Osteoblast (primary cell): ENCODE data around the gene ZNF778. TPM values are rescaled to one million over a fixed set of nuclear protein-coding genes. Genes with fewer than 3 reads are reported as not detected.

ENCODE experiments used
- DNase-seq: peaks from one replicate; pipeline ENCODE4 v3.0.0; 2011; ENCODE audit warnings: low spot score, mixed read lengths; ENCODE audit not compliant: insufficient read length; ENCODE audit errors: missing footprints
- H2AFZ ChIP-seq: 2 replicates; pipeline ENCODE4 v1.6.0; 2011; ENCODE audit warnings: mild to moderate bottlenecking, low read length
- H3K27ac ChIP-seq: 2 replicates; pipeline ENCODE4 v1.5.1; 2011; ENCODE audit warnings: mild to moderate bottlenecking, low read depth, low read length, moderate library complexity
- H3K27me3 ChIP-seq: 2 replicates; pipeline ENCODE4 v1.6.0; 2012; ENCODE audit warnings: mild to moderate bottlenecking, control low read depth, inconsistent platforms, low read length, moderate library complexity; ENCODE audit not compliant: insufficient read depth
- H3K36me3 ChIP-seq: 2 replicates; pipeline ENCODE4 v1.5.1; 2011; ENCODE audit warnings: mild to moderate bottlenecking, low read length, control low read depth, moderate library complexity; ENCODE audit not compliant: insufficient read depth
- H3K4me1 ChIP-seq: 2 replicates; pipeline ENCODE4 v1.5.1; 2011; ENCODE audit warnings: mild to moderate bottlenecking, low read length, control low read depth, moderate library complexity; ENCODE audit not compliant: insufficient read depth
- H3K4me2 ChIP-seq: 2 replicates; pipeline ENCODE4 v1.6.0; 2011; ENCODE audit warnings: mild to moderate bottlenecking, low read length; ENCODE audit not compliant: insufficient read depth
- H3K4me3 ChIP-seq: fragments of 200-600 bp; sonication (generic); 3 replicates; pipeline ENCODE4 v1.5.1; 2012; ENCODE audit warnings: mild to moderate bottlenecking, low read length, inconsistent platforms; ENCODE audit not compliant: insufficient read depth
- H3K79me2 ChIP-seq: 2 replicates; pipeline ENCODE4 v1.6.0; 2012; ENCODE audit warnings: mild to moderate bottlenecking, low read length, control low read depth, inconsistent platforms; ENCODE audit not compliant: insufficient read depth
- H3K9me3 ChIP-seq: 2 replicates; pipeline ENCODE4 v1.5.1; 2011; ENCODE audit warnings: low read depth, low read length, control low read depth
- H4K20me1 ChIP-seq: 2 replicates; pipeline ENCODE4 v1.6.0; 2012; ENCODE audit warnings: mild to moderate bottlenecking, low read length, control low read depth; ENCODE audit not compliant: insufficient read depth
- CTCF ChIP-seq: IDR thresholded peaks from 2 replicates; pipeline ENCODE4 v1.5.1; 2011; ENCODE audit warnings: mild to moderate bottlenecking, low read depth, low read length, moderate library complexity; ENCODE audit errors: extremely low read depth
- total RNA-seq: library from RNA; depleted of rRNA; stranded (reverse); fragments of >200 nt; gene quantifications from 2 replicates; pipeline ENCODE4 v1.2.3, GENCODE V29; 2012

Gene ZNF778
- total RNA-seq, 1 donor = 8.7 TPM

- Histone ChIP-seq H3K36me3 (peaks cover 72% of the 10 kb centered on the region), H3K4me3 (no peak overlapping the region), H2AFZ (no peak overlapping the region), H3K27ac (no peak overlapping the region), H3K27me3 (no peaks in the 10 kb centered on the region), H3K4me2 (no peak overlapping the region), H3K9me3 (no peaks in the 10 kb centered on the region), H3K79me2 (peaks cover 25% of the 10 kb centered on the region), H3K4me1 (no peaks in the 10 kb centered on the region), H4K20me1 (peaks cover 5% of the 10 kb centered on the region)
- TF ChIP-seq CTCF = no peak
- no peak for DNase-seq
Observed at GRCh38 chr16:89283449-89283848, 65.9 kb downstream of the ZNF778 start.

GRCh38 chr16:89285381-89285780 is 67.9 kb downstream of the ZNF778 start:
- Histone ChIP-seq H3K4me1 (no peaks in the 10 kb centered on the region), H3K79me2 (peaks cover 34% of the 10 kb centered on the region), H3K36me3 (peaks cover 87% of the 10 kb centered on the region), H4K20me1 (peaks cover 17% of the 10 kb centered on the region), H3K4me2 (no peak overlapping the region), H3K9me3 (no peaks in the 10 kb centered on the region), H2AFZ (no peak overlapping the region), H3K27ac (no peak overlapping the region), H3K4me3 (no peak overlapping the region), H3K27me3 (no peaks in the 10 kb centered on the region)
- no peak for TF ChIP-seq CTCF
- DNase-seq = no peak

- Histone ChIP-seq H3K27me3 (no peaks in the 10 kb centered on the region), H3K4me3 (no peak overlapping the region), H3K36me3 (peaks cover 85% of the 10 kb centered on the region), H3K9me3 (no peaks in the 10 kb centered on the region), H3K4me1 (no peaks in the 10 kb centered on the region), H3K27ac (no peak overlapping the region), H3K4me2 (no peak overlapping the region), H2AFZ (no peak overlapping the region), H4K20me1 (peaks cover 17% of the 10 kb centered on the region), H3K79me2 (peaks cover 41% of the 10 kb centered on the region)
- TF ChIP-seq CTCF = no peak
- no peak for DNase-seq
Observed at GRCh38 chr16:89286096-89286495, 68.6 kb downstream of the ZNF778 start.

Other genes with a start within 250 kb of the ZNF778 start
- gene CBFA2T3, start 240.5 kb upstream of the ZNF778 start, total RNA-seq = not detected in 2 replicates
- gene ACSF3, start 123.9 kb upstream of the ZNF778 start, total RNA-seq = 25.6 and 29.3 TPM in 2 replicates
- 1.5 and 2.2 TPM in 2 replicates for gene CDH15, start 46.0 kb upstream of the ZNF778 start, total RNA-seq
- not detected in 2 replicates for gene SLC22A31, start 17.2 kb upstream of the ZNF778 start, total RNA-seq